ENCODE results near the gene SBF1. TPM values are rescaled to one million over a fixed set of nuclear protein-coding genes. Genes with fewer than 3 reads are reported as not detected.

The SBF1 gene
- total RNA-seq, 8 experiments from 2014 or later, result 37.5 to 94.4 (median 60.3) TPM

Other genes starting within 250 kb of the SBF1 start
- gene TUBGCP6, start 230.0 kb downstream of the SBF1 start, total RNA-seq, result 10 to 100 TPM; 14.4 to 52.6 (median 20.1) TPM
- gene HDAC10, start 223.8 kb downstream of the SBF1 start, total RNA-seq, result 10 to 100 TPM in 7 of 8 experiments, 1 to 10 TPM in 1; 9.0 to 46.4 (median 16.2) TPM
- gene MAPK12, start 213.4 kb downstream of the SBF1 start, total RNA-seq, result 10 to 100 TPM in 7 of 8 experiments, 1 to 10 TPM in 1; 8.8 to 34.7 (median 22.7) TPM
- gene MAPK11, start 204.7 kb downstream of the SBF1 start, total RNA-seq, result 10 to 100 TPM in 5 of 8 experiments, 1 to 10 TPM in 3; 2.6 to 26.7 (median 15.9) TPM
- gene PLXNB2, start 167.4 kb downstream of the SBF1 start, total RNA-seq, result 100 to 1,000 TPM in 1 of 8 experiments, 10 to 100 TPM in 7; 36.8 to 104 (median 59.6) TPM
- gene DENND6B, start 148.0 kb downstream of the SBF1 start, total RNA-seq, result 10 to 100 TPM in 4 of 8 experiments, 1 to 10 TPM in 4; 1.7 to 15.3 (median 10.6) TPM
- 10 to 100 TPM; 25.1 to 75.6 (median 40.4) TPM for gene PPP6R2, start 131.7 kb downstream of the SBF1 start, total RNA-seq
- gene ADM2, start 6.5 kb upstream of the SBF1 start, total RNA-seq, result 1 to 10 TPM in 5 of 8 experiments, under 1 TPM in 3; 0.09 to 7.6 (median 1.2) TPM
- gene MIOX, start 11.8 kb upstream of the SBF1 start, total RNA-seq, result under 1 TPM in 4 of 8 experiments, not detected in 4; 0.13 to 0.52 (median 0.36) TPM
- gene LMF2, start 32.7 kb upstream of the SBF1 start, total RNA-seq, result 10 to 100 TPM; 20.2 to 44.9 (median 39.9) TPM
- gene NCAPH2, start 33.2 kb upstream of the SBF1 start, total RNA-seq, result 10 to 100 TPM; 12.1 to 59.7 (median 39.5) TPM
- gene SCO2, start 50.6 kb upstream of the SBF1 start, total RNA-seq, result 1 to 10 TPM in 5 of 8 experiments, under 1 TPM in 3; 0.64 to 2.2 (median 1.2) TPM
- gene TYMP, start 55.0 kb upstream of the SBF1 start, total RNA-seq, result 10 to 100 TPM in 1 of 8 experiments, 1 to 10 TPM in 6, under 1 TPM in 1; 0.87 to 10.6 (median 3.9) TPM
- 1 to 10 TPM in 2 of 8 experiments, under 1 TPM in 6; 0.16 to 1.5 (median 0.40) TPM for gene KLHDC7B, start 70.9 kb upstream of the SBF1 start, total RNA-seq
- gene SYCE3, start 87.9 kb upstream of the SBF1 start, total RNA-seq, result 1 to 10 TPM in 1 of 8 experiments, under 1 TPM in 1, not detected in 6; 0.87 to 1.2 TPM
- 10 to 100 TPM in 3 of 8 experiments, 1 to 10 TPM in 5; 2.8 to 17.7 (median 9.6) TPM for gene CPT1B, start 103.4 kb upstream of the SBF1 start, total RNA-seq
- gene CHKB, start 107.8 kb upstream of the SBF1 start, total RNA-seq, result 10 to 100 TPM; 19.0 to 71.7 (median 33.1) TPM
- gene MAPK8IP2, start 125.8 kb upstream of the SBF1 start, total RNA-seq, result 10 to 100 TPM in 5 of 8 experiments, 1 to 10 TPM in 1, under 1 TPM in 2; 0.41 to 38.1 (median 27.4) TPM
- gene ARSA, start 153.1 kb upstream of the SBF1 start, total RNA-seq, result 10 to 100 TPM in 6 of 8 experiments, 1 to 10 TPM in 2; 7.1 to 43.4 (median 13.2) TPM
- gene SHANK3, start 197.8 kb upstream of the SBF1 start, total RNA-seq, result 1 to 10 TPM in 5 of 8 experiments, under 1 TPM in 3; 0.41 to 7.8 (median 5.2) TPM